Lung (tissue), 12 donors: ENCODE results near the gene KCNB1. TPM values are rescaled to one million over a fixed set of nuclear protein-coding genes. Genes with fewer than 3 reads are reported as not detected.
A peak's percentile ranks its signal among the peaks of the same experiment; 100 is the strongest.

ENCODE experiments used
- ATAC-seq: fragments of 200-7000 bp; cut with Tn5 transposase; one replicate; pipeline ENCODE4 v1.9.1; 2020; ENCODE audit warnings: moderate number of reproducible peaks; ENCODE audit not compliant: insufficient read depth, low FRiP score
- DNase-seq, 3 donors: peaks; one replicate each; pipeline ENCODE4 v3.0.0-alpha.2; 2013 to 2017
- H3K27ac ChIP-seq, 2 donors: one replicate each; pipeline ENCODE4 v1.5.1; 2013; ENCODE audit warnings: mild to moderate bottlenecking in 2 of 2, moderate library complexity in 2 of 2, control low read depth in 1 of 2, inconsistent platforms in 1 of 2, low read depth in 1 of 2, low read length in 1 of 2
- H3K27me3 ChIP-seq, 3 donors: one replicate each; pipeline ENCODE4 v1.5.1; 2013; ENCODE audit warnings: low read length in 2 of 3; ENCODE audit not compliant: control insufficient read depth in 3 of 3, insufficient read depth in 3 of 3
- H3K36me3 ChIP-seq, 4 donors: one replicate each; pipeline ENCODE4 v1.5.1; 2013; ENCODE audit warnings: low read length in 4 of 4, mild to moderate bottlenecking in 1 of 4, moderate library complexity in 1 of 4; ENCODE audit not compliant: control insufficient read depth in 4 of 4, insufficient read depth in 4 of 4
- H3K4me1 ChIP-seq, 5 donors: one replicate each; pipeline ENCODE4 v1.5.1; 2013; ENCODE audit warnings: low read length in 5 of 5, mild to moderate bottlenecking in 2 of 5, moderate library complexity in 1 of 5; ENCODE audit not compliant: control insufficient read depth in 5 of 5, insufficient read depth in 5 of 5
- H3K4me3 ChIP-seq: one replicate; pipeline ENCODE4 v1.5.1; 2013; ENCODE audit warnings: mild to moderate bottlenecking, control low read depth, moderate library complexity
- H3K9ac ChIP-seq, 2 donors: one replicate each; pipeline ENCODE4 v1.5.1; 2013; ENCODE audit warnings: low read length in 2 of 2, control low read depth in 1 of 2; ENCODE audit not compliant: insufficient read depth in 1 of 2
- H3K9me3 ChIP-seq, 4 donors: one replicate each; pipeline ENCODE4 v1.5.1; 2013; ENCODE audit warnings: low read length in 3 of 4, mild to moderate bottlenecking in 1 of 4, moderate library complexity in 1 of 4; ENCODE audit not compliant: control insufficient read depth in 4 of 4, insufficient read depth in 3 of 4
- WGBS, 2 donors: extraction: QIAGEN DNeasy Blood & Tissue Kit; methylation state at CpG; one replicate each; pipeline ENCODE4 v1.1.7; 2013; 5-methylcytosine and 5-hydroxymethylcytosine counted together
- polyA plus RNA-seq, 2 donors: library from polyadenylated mRNA; stranded (reverse); fragments of 200-250 nt; gene quantifications; one replicate each; pipeline ENCODE4 v1.2.1, GENCODE V29; 2013
- total RNA-seq, 2 donors: library from RNA; depleted of rRNA in 1 of 2; stranded (reverse); fragments of >200 nt in 1 of 2; gene quantifications; one replicate each; pipeline ENCODE4 v1.2.1, GENCODE V29; 2014 to 2021
- TF ChIP-seq, protein P1 (sequence below): IDR thresholded peaks from 2 replicates; pipeline ENCODE4 v1.5.1; 2012; ENCODE audit warnings: mild to moderate bottlenecking; ENCODE audit errors: control extremely low read depth, extremely low read depth
- donor health status: control.
- donor health status: control.
- donor health status: Bipolar disorder and iron deficiency.
- donor health status: healthy.
- donor health status: DM: yes; HTN: yes; CAD: no.

KCNB1 gene
- total and polyA plus RNA-seq, 4 donors: 0.11 to 1.0 (median 0.57) TPM

DNA sequence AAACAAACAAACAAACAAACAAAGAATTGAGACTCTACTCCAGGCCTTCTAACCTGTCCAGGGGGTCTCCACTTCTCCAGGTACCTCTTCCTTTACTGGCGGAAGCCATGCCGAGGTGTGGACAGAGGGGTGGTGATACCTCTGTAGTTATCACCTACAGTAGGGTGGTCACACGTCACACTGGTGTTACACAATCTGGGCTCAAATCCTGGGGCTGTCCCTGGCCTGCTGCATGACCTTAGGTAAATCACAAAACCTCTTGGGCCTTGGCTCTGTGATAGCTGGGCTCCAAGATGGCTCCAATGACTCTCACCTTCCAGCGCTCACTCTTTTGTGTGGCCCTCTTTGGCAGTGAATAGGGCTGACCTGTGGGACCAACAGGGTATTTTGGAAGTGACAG, 127.8 kb downstream of the KCNB1 start:
- H3K4me3 ChIP-seq: no peak overlapping the region
- no peak overlapping the region for H3K9ac ChIP-seq
- peaks cover 0 to 3% (median 0%) of the 10 kb centered on the region in 4 donors for H3K9me3 ChIP-seq

DNA sequence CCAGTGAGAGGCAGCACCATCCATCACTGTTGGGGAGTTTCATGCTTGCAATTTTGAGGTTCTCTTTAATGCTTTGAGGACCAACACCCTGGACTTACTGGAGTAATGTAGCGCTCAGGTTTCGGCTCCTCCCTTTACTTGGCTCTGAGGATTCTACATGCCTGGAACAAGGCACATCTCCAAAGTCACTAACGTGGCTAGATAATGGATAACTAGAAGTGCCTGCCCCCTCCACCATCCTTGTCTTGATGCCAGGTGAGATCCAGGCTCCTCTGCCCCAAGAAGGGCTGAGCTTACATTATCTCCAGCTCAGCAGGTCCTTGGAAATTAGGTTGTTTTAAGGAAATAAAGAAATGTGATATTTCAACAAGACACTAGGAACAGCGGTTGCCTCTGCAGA, 129.1 kb downstream of the KCNB1 start:
- WGBS, 2 donors: 76 to 85% methylated on average over 4 of the region's 4 CpGs
- Histone ChIP-seq H3K4me3 (no peak overlapping the region), H3K9ac (no peak overlapping the region), H3K9me3 (peaks cover 0 to 3% (median 0%) of the 10 kb centered on the region in 4 donors), H3K27me3 (peaks cover 0 to 6% (median 0%) of the 10 kb centered on the region in 3 donors), H3K36me3 (no peaks in the 10 kb centered on the region), H3K27ac (no peak overlapping the region), H3K4me1 (no peaks in the 10 kb centered on the region)
- TF ChIP-seq, protein P1, sequence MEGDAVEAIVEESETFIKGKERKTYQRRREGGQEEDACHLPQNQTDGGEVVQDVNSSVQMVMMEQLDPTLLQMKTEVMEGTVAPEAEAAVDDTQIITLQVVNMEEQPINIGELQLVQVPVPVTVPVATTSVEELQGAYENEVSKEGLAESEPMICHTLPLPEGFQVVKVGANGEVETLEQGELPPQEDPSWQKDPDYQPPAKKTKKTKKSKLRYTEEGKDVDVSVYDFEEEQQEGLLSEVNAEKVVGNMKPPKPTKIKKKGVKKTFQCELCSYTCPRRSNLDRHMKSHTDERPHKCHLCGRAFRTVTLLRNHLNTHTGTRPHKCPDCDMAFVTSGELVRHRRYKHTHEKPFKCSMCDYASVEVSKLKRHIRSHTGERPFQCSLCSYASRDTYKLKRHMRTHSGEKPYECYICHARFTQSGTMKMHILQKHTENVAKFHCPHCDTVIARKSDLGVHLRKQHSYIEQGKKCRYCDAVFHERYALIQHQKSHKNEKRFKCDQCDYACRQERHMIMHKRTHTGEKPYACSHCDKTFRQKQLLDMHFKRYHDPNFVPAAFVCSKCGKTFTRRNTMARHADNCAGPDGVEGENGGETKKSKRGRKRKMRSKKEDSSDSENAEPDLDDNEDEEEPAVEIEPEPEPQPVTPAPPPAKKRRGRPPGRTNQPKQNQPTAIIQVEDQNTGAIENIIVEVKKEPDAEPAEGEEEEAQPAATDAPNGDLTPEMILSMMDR: no peak
- no peak for ATAC-seq
- DNase-seq: no peak

More for the DNA sequence above, 127.8 kb downstream of the KCNB1 start:
- Histone ChIP-seq H3K27me3 (peaks cover 0 to 3% (median 0%) of the 10 kb centered on the region in 3 donors), H3K27ac (no peak overlapping the region), H3K4me1 (no peaks in the 10 kb centered on the region), H3K36me3 (no peaks in the 10 kb centered on the region)
- DNase-seq (no peak), ATAC-seq (no peak)
- TF ChIP-seq, protein P1: no peak
- WGBS, 2 donors: 88 to 89% methylated on average over 4 of the region's 4 CpGs

DNA sequence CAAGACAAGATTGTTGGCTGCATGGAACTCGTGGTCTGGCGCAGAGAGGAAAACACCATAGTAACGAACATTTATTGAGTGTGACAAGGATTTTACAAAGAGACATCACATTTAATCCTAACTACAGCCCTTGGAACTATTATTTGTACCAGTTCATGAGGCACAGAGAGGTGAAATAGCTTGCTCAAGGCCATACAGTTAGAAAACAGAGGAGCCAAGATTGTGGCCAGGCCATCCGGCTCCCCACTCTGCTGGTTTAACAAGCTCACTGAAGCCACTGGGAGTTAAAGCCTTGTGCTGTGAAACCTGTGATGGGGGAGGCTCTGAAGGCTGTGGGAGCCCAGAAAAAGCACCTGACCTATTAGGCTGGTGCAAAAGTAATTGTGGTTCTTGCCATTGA, 129.7 kb downstream of the KCNB1 start:
- Histone ChIP-seq H3K4me1 (peaks cover 0 to under 1% (median 0%) of the 10 kb centered on the region in 5 donors), H3K9me3 (peaks cover 0 to 3% (median 0%) of the 10 kb centered on the region in 4 donors), H3K9ac (no peak overlapping the region), H3K4me3 (no peak overlapping the region), H3K27me3 (peaks cover 0 to 6% (median 0%) of the 10 kb centered on the region in 3 donors), H3K36me3 (no peaks in the 10 kb centered on the region), H3K27ac (no peak overlapping the region)
- WGBS, 2 donors: 81% methylated on average over 4 of the region's 4 CpGs
- TF ChIP-seq, protein P1: no peak
- ATAC-seq (no peak), DNase-seq (peak in 1 of 3 donors; percentile 7)

DNA sequence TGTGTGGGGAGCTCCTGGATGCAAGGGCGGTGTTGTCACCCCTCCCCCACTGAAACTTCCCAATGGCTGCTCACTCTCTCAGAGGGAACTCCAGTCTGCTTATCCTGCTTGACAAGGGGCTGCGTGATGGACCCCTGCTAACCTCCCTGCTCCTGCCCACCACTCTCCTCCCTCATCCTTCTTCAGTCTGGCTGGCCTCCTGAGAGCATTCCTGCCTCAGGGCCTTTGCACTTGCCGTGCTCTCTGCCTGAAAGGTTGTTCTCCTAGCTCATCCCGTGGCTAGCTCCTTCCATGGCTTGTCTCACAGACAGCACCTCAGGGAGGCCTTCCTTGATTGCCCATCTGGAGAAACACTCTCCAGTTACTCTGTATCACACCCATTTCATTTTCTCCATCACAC, 130.7 kb downstream of the KCNB1 start:
- Histone ChIP-seq H3K4me1 (peaks cover 0 to 4% (median 0%) of the 10 kb centered on the region in 5 donors), H3K9me3 (peaks cover 0 to 4% (median 0%) of the 10 kb centered on the region in 4 donors), H3K4me3 (no peak overlapping the region), H3K27me3 (peaks cover 0 to 6% (median 0%) of the 10 kb centered on the region in 3 donors), H3K36me3 (no peaks in the 10 kb centered on the region), H3K27ac (no peak overlapping the region), H3K9ac (no peak overlapping the region)
- TF ChIP-seq, protein P1: no peak
- ATAC-seq (no peak), DNase-seq (no peak)
- WGBS, 2 donors: 79 to 85% methylated on average over 4 of the region's 4 CpGs
